RWPE2 (cell line): Measurements from ENCODE around the gene SPATA2.

Experiments used
- ATAC-seq: fragments of 200-7000 bp; cut with Tn5 transposase; 3 replicates; pipeline ENCODE4 v1.9.1; 2021; ENCODE audit warnings: low read depth
- DNase-seq: peaks from one replicate; pipeline ENCODE4 v3.0.0-alpha.2; 2020; ENCODE audit warnings: low spot score
- H3K27ac ChIP-seq: fragments of 450-650 bp; 2 replicates; pipeline ENCODE4 v1.5.1; 2017; ENCODE audit warnings: mild to moderate bottlenecking; ENCODE audit not compliant: poor library complexity, severe bottlenecking
- H3K27me3 ChIP-seq: fragments of 250-450 bp; sonication (Bioruptor Pico); 2 replicates; pipeline ENCODE4 v1.5.1; 2021; ENCODE audit warnings: mild to moderate bottlenecking, moderate library complexity; ENCODE audit not compliant: insufficient read depth, poor library complexity, severe bottlenecking
- H3K36me3 ChIP-seq: fragments of 250-450 bp; sonication (Bioruptor Pico); 2 replicates; pipeline ENCODE4 v1.5.1; 2020; ENCODE audit warnings: low read depth, mild to moderate bottlenecking, moderate library complexity
- H3K4me1 ChIP-seq: fragments of 250-450 bp; sonication (Bioruptor Pico); 2 replicates; pipeline ENCODE4 v1.5.1; 2021; ENCODE audit warnings: mild to moderate bottlenecking, moderate library complexity; ENCODE audit not compliant: insufficient read depth, poor library complexity, severe bottlenecking
- H3K4me3 ChIP-seq: fragments of 250-450 bp; sonication (Bioruptor Pico); 2 replicates; pipeline ENCODE4 v1.5.1; 2021; ENCODE audit warnings: mild to moderate bottlenecking, moderate library complexity; ENCODE audit not compliant: severe bottlenecking
- H3K9me3 ChIP-seq: fragments of 250-450 bp; sonication (Bioruptor Pico); 2 replicates; pipeline ENCODE4 v1.5.1; 2021; ENCODE audit warnings: mild to moderate bottlenecking, moderate library complexity; ENCODE audit not compliant: severe bottlenecking
- TF ChIP-seq, protein P1 (sequence below): fragments of 450-650 bp; IDR thresholded peaks from one replicate; pipeline ENCODE4 v1.5.1; 2017; ENCODE audit warnings: mild to moderate bottlenecking, moderate library complexity; ENCODE audit not compliant: poor library complexity, severe bottlenecking

Gene SPATA2

DNA sequence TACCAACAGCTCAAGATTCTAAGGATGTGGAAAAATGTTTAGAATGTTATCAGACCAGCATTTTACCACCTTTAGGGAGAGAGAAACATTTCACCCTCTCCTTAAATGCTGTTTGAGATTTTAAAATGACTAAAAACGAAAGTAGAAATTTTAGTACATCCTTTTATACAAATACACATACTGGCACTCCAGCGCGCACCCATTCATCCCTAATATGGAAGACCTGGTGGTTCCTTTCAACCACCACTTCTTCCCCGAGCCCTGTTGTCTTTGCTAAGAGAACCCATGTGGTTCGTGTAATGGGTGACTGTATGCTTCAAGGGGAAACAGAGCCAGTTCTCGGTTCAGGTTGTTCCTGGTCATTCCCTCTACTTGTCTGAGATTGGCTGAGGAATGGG lies 21.3 kb downstream of the SPATA2 start:
- Histone ChIP-seq H3K4me3 (no peak overlapping the region), H3K27me3 (no peaks in the 10 kb centered on the region), H3K36me3 (no peaks in the 10 kb centered on the region), H3K27ac (no peak overlapping the region), H3K9me3 (no peaks in the 10 kb centered on the region), H3K4me1 (no peaks in the 10 kb centered on the region)
- DNase-seq (peak; percentile 55), ATAC-seq (no peak)
- TF ChIP-seq, protein P1, sequence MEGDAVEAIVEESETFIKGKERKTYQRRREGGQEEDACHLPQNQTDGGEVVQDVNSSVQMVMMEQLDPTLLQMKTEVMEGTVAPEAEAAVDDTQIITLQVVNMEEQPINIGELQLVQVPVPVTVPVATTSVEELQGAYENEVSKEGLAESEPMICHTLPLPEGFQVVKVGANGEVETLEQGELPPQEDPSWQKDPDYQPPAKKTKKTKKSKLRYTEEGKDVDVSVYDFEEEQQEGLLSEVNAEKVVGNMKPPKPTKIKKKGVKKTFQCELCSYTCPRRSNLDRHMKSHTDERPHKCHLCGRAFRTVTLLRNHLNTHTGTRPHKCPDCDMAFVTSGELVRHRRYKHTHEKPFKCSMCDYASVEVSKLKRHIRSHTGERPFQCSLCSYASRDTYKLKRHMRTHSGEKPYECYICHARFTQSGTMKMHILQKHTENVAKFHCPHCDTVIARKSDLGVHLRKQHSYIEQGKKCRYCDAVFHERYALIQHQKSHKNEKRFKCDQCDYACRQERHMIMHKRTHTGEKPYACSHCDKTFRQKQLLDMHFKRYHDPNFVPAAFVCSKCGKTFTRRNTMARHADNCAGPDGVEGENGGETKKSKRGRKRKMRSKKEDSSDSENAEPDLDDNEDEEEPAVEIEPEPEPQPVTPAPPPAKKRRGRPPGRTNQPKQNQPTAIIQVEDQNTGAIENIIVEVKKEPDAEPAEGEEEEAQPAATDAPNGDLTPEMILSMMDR: no peak

DNA sequence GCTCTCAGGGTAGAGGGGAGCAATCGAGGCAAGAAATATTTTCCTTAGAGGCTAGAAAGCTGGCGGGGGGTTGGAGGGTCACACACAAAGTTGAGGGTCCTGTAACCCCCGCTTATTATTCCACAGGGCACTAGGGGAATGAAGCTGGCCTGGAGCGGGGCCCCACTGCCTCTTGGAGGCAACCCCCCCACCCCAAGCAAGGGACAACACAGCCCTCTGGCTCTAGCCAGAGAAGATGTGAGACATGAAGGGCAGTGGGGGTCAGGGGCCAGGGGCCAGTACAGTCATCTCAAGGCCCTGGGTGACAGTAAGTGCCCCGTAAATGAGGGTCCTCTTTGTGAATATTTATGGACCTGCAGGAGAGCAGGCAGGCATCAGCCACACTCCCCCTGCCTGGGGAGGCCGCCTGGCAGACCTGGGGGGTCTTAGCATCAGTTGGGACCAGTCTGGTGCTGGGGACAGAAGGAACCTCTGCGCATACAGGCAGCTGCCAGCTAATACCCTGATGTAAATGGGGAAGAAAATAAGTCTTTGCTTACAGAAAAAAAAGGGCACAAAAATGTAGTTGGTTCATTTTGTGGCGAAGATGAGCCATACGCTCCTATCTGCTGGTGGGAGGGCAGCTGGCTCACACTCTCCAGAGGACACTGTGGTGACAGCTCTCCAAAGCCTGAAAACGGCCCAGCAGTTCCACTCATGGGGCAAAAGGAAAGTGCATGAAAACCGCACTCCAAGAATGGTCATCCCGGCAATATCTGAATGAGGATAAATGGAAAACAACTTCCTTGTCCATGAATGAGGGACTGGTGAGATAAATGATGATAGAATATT lies 21.9 kb downstream of the SPATA2 start:
- Histone ChIP-seq H3K27ac (no peak overlapping the region), H3K4me1 (no peaks in the 10 kb centered on the region), H3K27me3 (no peaks in the 10 kb centered on the region), H3K36me3 (peaks cover under 1% of the 10 kb centered on the region; the same call in 1 of the 2 replicates), H3K9me3 (no peaks in the 10 kb centered on the region), H3K4me3 (no peak overlapping the region)
- ATAC-seq: no peak
- TF ChIP-seq, protein P1: no peak
- peak; percentile 68 for DNase-seq

DNA sequence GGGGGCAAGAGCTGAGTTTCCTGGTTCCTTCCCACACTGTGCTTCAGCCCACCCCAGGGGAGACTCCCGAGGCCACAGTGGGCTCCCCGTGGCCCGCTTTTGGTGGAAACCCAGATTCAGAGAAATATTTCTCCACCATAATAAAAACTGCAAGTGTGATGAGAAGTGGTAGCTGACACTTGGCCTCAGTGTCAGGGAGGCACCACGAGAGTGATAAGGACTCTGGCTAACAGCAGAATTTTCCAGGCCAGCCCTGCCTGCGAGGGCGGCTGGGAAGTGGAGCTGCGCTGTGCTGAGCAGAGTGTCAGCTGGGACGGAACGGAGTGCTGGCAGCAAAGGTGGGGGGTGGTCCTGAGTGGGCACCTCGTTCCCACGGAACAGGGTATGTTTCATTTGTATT lies 22.5 kb downstream of the SPATA2 start:
- no peaks in the 10 kb centered on the region for H3K9me3 ChIP-seq
- TF ChIP-seq, protein P1: no peak
- H3K27me3 ChIP-seq: no peaks in the 10 kb centered on the region
- no peak overlapping the region for H3K4me3 ChIP-seq
- peaks cover 4% of the 10 kb centered on the region; the same call in 1 of the 2 replicates for H3K36me3 ChIP-seq
- ATAC-seq: no peak
- H3K4me1 ChIP-seq: no peaks in the 10 kb centered on the region
- H3K27ac ChIP-seq: no peak overlapping the region
- DNase-seq: peak; percentile 62

DNA sequence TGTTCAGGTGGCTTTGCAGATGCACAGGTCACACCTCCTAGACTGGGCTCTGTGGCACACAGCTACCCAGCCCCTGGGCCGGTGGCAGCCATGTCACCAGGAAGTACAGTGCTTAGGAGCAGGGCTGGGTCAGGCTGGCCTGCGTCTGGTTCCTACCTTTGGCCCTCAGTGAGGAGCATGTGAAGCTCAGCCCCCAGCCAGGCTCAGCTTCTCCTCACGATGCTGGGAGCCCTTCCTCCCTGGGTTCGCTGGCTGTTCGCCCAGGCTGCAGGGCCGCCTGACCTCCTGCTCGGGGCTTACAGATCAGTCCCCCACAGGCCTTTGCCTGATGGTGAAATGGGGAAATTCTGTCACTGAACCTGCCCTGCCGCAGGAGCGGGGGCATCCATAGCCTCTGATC lies 23.1 kb downstream of the SPATA2 start:
- no peaks in the 10 kb centered on the region for H3K4me1 ChIP-seq
- H3K27me3 ChIP-seq: no peaks in the 10 kb centered on the region
- H3K27ac ChIP-seq: no peak overlapping the region
- H3K36me3 ChIP-seq: peaks cover 4% of the 10 kb centered on the region; the same call in 1 of the 2 replicates
- ATAC-seq (no peak), DNase-seq (no peak)
- TF ChIP-seq, protein P1: no peak
- H3K4me3 ChIP-seq: no peak overlapping the region
- H3K9me3 ChIP-seq: no peaks in the 10 kb centered on the region
